Measurements from ENCODE around the gene EDA.
A peak's percentile ranks its signal among the peaks of the same experiment; 100 is the strongest.

Gene EDA

GRCh38 chrX:70032792-70033191 lies 416.9 kb downstream of the EDA start:
- H3K27ac ChIP-seq (ENCODE audit: low read length), result no peak overlapping the region
- no peak overlapping the region for H2AFZ ChIP-seq (ENCODE audit: low read length)
- no peaks in the 10 kb centered on the region for H3K9me2 ChIP-seq (replicated peaks; ENCODE audit: insufficient read depth, low read length)
- no peaks in the 10 kb centered on the region for H3K4me1 ChIP-seq (ENCODE audit: low read length)
- H3K9me3 ChIP-seq (replicated peaks; ENCODE audit: insufficient read depth, low read length), result no peaks in the 10 kb centered on the region
- no peak for DNase-seq
- H3K9ac ChIP-seq (ENCODE audit: low read length), result no peak overlapping the region
- no peaks in the 10 kb centered on the region for H3K79me2 ChIP-seq (ENCODE audit: low read length)
- H3K4me2 ChIP-seq (ENCODE audit: low read depth, low read length), result no peak overlapping the region
- H3F3A ChIP-seq (ENCODE audit: insufficient read depth, low read length), result no peaks in the 10 kb centered on the region
- TF ChIP-seq CTCF (IDR thresholded peaks at IDR 0.05; ENCODE audit: low read length), result no peak
- no peak for TF ChIP-seq EZH2phosphoT487 (IDR thresholded peaks at IDR 0.05; ENCODE audit: low read length)
- no peak for TF ChIP-seq EZH2 (optimal IDR thresholded peaks at IDR 0.05; ENCODE audit: low read depth, low read length)
- no peaks in the 10 kb centered on the region for H3K36me3 ChIP-seq (replicated peaks; ENCODE audit: insufficient read depth, low read length)
- H3K4me3 ChIP-seq (ENCODE audit: low read length), result no peak overlapping the region
- no peaks in the 10 kb centered on the region for H4K20me1 ChIP-seq (ENCODE audit: insufficient read depth, low read length)
- no peaks in the 10 kb centered on the region for H3K27me3 ChIP-seq (replicated peaks; ENCODE audit: insufficient read depth, low read length)

GRCh38 chrX:70033348-70034051 lies 417.6 kb downstream of the EDA start:
- no peaks in the 10 kb centered on the region for H3K27me3 ChIP-seq (replicated peaks; ENCODE audit: insufficient read depth, low read length)
- H4K20me1 ChIP-seq (ENCODE audit: insufficient read depth, low read length), result no peaks in the 10 kb centered on the region
- H3K27ac ChIP-seq (ENCODE audit: low read length), result no peak overlapping the region
- no peaks in the 10 kb centered on the region for H3K36me3 ChIP-seq (replicated peaks; ENCODE audit: insufficient read depth, low read length)
- no peak overlapping the region for H3K4me2 ChIP-seq (ENCODE audit: low read depth, low read length)
- no peak for DNase-seq
- no peak overlapping the region for H3K9ac ChIP-seq (ENCODE audit: low read length)
- no peak overlapping the region for H2AFZ ChIP-seq (ENCODE audit: low read length)
- no peaks in the 10 kb centered on the region for H3K79me2 ChIP-seq (ENCODE audit: low read length)
- H3K4me1 ChIP-seq (ENCODE audit: low read length), result no peaks in the 10 kb centered on the region
- no peaks in the 10 kb centered on the region for H3K9me3 ChIP-seq (replicated peaks; ENCODE audit: insufficient read depth, low read length)
- no peaks in the 10 kb centered on the region for H3K9me2 ChIP-seq (replicated peaks; ENCODE audit: insufficient read depth, low read length)
- TF ChIP-seq EZH2 (optimal IDR thresholded peaks at IDR 0.05; ENCODE audit: low read depth, low read length), result no peak
- TF ChIP-seq CTCF (IDR thresholded peaks at IDR 0.05; ENCODE audit: low read length), result peak; percentile 46
- H3K4me3 ChIP-seq (ENCODE audit: low read length), result no peak overlapping the region
- H3F3A ChIP-seq (ENCODE audit: insufficient read depth, low read length), result no peaks in the 10 kb centered on the region

- H3K27ac ChIP-seq (ENCODE audit: low read length), result no peak overlapping the region
- H3K36me3 ChIP-seq (replicated peaks; ENCODE audit: insufficient read depth, low read length), result no peaks in the 10 kb centered on the region
- no peaks in the 10 kb centered on the region for H3K9me3 ChIP-seq (replicated peaks; ENCODE audit: insufficient read depth, low read length)
- H4K20me1 ChIP-seq (ENCODE audit: insufficient read depth, low read length), result no peaks in the 10 kb centered on the region
- H3K4me2 ChIP-seq (ENCODE audit: low read depth, low read length), result no peak overlapping the region
- H3F3A ChIP-seq (ENCODE audit: insufficient read depth, low read length), result no peaks in the 10 kb centered on the region
- no peak overlapping the region for H2AFZ ChIP-seq (ENCODE audit: low read length)
- no peak for TF ChIP-seq EZH2 (optimal IDR thresholded peaks at IDR 0.05; ENCODE audit: low read depth, low read length)
- no peak for TF ChIP-seq EZH2phosphoT487 (IDR thresholded peaks at IDR 0.05; ENCODE audit: low read length)
- no peak for TF ChIP-seq CTCF (IDR thresholded peaks at IDR 0.05; ENCODE audit: low read length)
- DNase-seq, result no peak
- H3K27me3 ChIP-seq (replicated peaks; ENCODE audit: insufficient read depth, low read length), result no peaks in the 10 kb centered on the region
- no peak overlapping the region for H3K9ac ChIP-seq (ENCODE audit: low read length)
- H3K4me3 ChIP-seq (ENCODE audit: low read length), result no peak overlapping the region
- no peaks in the 10 kb centered on the region for H3K9me2 ChIP-seq (replicated peaks; ENCODE audit: insufficient read depth, low read length)
- H3K4me1 ChIP-seq (ENCODE audit: low read length), result no peaks in the 10 kb centered on the region
- H3K79me2 ChIP-seq (ENCODE audit: low read length), result no peaks in the 10 kb centered on the region
These were observed 418.7 kb downstream of the EDA start for GRCh38 chrX:70034646-70035045.
